Skeletal muscle satellite cell (primary cell): ENCODE measurements around the gene IL17RB. TPM values are rescaled to one million over a fixed set of nuclear protein-coding genes. Genes with fewer than 3 reads are reported as not detected.

Experiments used
- H3K27me3 ChIP-seq: 2 replicates; pipeline ENCODE4 v1.7.0; 2013; ENCODE audit warnings: low read length; ENCODE audit not compliant: control insufficient read depth, insufficient read depth
- H3K36me3 ChIP-seq: 2 replicates; pipeline ENCODE4 v1.7.0; 2013; ENCODE audit warnings: mild to moderate bottlenecking, control low read depth, low read length; ENCODE audit not compliant: insufficient read depth
- H3K4me1 ChIP-seq: 2 replicates; pipeline ENCODE4 v1.7.0; 2013; ENCODE audit warnings: low read length; ENCODE audit not compliant: control insufficient read depth, insufficient read depth
- H3K4me2 ChIP-seq: 2 replicates; pipeline ENCODE4 v1.7.0; 2013; ENCODE audit warnings: mild to moderate bottlenecking, low read length
- H3K4me3 ChIP-seq: 2 replicates; pipeline ENCODE4 v1.7.0; 2013; ENCODE audit warnings: low read length
- H3K9ac ChIP-seq: 2 replicates; pipeline ENCODE4 v1.7.0; 2013; ENCODE audit warnings: mild to moderate bottlenecking, low read depth, low read length, moderate library complexity
- H3K9me3 ChIP-seq: replicated peaks from 2 replicates; pipeline ENCODE4 v1.7.0; 2013; ENCODE audit warnings: mild to moderate bottlenecking, control low read depth, low read length
- small RNA-seq: library from RNA; depleted of rRNA; stranded (forward); fragments of <200 nt; gene quantifications from one replicate; pipeline ENCODE3, GENCODE V24; 2012

The IL17RB gene

GRCh38 chr3:53902711-53903110 is 56.3 kb downstream of the IL17RB start:
- H3K9ac ChIP-seq: no peak overlapping the region
- no peak overlapping the region for H3K4me2 ChIP-seq
- H3K4me3 ChIP-seq: no peak overlapping the region
- H3K27me3 ChIP-seq: peaks cover 21% of the 10 kb centered on the region
- H3K36me3 ChIP-seq: no peaks in the 10 kb centered on the region
- H3K9me3 ChIP-seq: no peaks in the 10 kb centered on the region
- no peaks in the 10 kb centered on the region for H3K4me1 ChIP-seq

GRCh38 chr3:53913401-53913800 is 67.0 kb downstream of the IL17RB start:
- Histone ChIP-seq H3K4me2 (no peak overlapping the region), H3K27me3 (peaks cover 7% of the 10 kb centered on the region), H3K9ac (no peak overlapping the region), H3K36me3 (no peaks in the 10 kb centered on the region), H3K4me1 (no peaks in the 10 kb centered on the region), H3K9me3 (no peaks in the 10 kb centered on the region), H3K4me3 (no peak overlapping the region)

Small RNAs within 50 kb of the gene (small RNA-seq; reads per million reads assigned to genes)
- not detected for gene AC012467.1
